GM19035 (cell line): ENCODE results near the gene SNX9.

ENCODE experiments used
- ATAC-seq: cut with Tn5 transposase; IDR thresholded peaks from one replicate; pipeline ENCODE4 v1.9.1; 2021; ENCODE audit not compliant: unreplicated experiment

SNX9 gene

DNA sequence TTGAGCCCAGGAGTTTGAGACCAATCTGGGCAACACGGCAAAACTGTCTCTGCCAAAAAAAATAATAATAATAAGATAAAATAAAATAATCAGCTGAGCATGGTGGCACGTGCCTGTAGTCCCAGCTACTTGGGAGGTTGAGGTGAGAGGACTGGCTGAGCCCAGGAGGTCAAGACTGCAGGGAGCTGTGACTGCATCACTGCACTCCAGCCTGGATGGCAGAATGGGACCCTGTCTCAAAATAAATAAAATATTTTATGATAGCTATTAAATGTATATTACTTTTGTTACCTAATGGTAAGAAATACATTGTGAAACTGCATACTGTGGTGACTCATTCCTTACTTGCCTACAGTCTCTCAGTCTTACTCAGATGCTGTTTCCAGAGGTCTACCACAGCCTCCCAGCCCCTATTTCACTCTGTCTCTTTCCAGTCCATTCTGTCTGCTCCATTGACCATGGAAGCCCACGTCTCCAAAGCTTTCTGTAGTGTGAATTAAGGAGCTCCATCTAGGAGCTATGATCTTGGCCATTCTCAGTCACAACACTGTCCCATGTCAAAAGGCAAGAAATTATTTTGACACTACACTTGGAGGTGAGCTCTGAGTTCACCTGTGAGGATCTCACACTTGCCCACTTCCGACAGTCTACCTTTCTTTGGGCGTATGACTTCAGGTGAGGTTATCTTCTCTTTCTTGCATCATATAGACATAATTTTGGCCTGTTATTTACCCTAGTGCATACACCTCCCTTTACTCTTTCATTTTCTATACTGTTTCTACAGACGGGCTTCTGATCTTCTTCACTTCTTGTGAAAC, 22.4 kb upstream of the SNX9 start:
- ATAC-seq: peak; percentile 94

DNA sequence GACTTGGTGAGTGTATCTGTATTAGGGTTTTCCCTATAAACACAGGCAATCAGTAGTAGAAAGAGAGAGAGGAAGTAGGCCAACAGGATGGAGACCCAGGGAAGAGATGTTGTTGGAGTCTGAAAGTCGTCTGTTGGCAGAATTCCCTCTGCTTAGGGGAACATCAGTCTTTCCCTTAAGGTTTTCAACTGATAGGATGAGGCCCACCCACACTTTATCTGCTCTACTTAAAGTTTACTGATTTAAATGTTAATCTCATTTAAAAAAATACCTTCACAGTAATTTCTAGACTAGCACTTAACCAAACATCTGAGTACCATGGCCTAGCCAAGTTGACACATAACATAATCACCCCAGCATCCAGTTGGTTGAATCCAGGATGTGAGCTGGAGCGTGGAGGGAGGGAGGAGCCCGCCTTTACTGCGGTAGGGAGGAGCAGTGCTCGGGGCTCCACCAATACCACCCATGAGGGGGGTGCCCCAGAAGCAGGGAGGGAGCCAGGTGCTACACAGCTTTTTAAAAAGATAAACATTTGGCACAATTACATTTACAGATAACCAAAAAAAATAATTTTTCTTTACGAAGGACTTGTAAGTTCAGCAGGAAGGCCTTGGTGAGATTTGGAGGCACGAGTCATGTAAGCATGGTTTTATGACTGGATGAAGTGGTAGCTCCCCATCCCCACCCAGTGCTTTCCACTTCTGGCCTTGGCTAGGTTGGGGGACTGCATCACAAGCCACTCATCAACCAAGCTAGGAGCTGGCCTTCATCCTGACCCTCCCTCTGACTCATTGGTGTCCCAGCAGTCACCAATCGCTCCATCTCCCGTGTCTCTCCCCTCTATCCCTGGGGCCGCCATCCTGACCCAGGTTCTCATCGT, 18.4 kb upstream of the SNX9 start:
- no peak for ATAC-seq

GRCh38 chr6:157806131-157806855, 16.8 kb upstream of the SNX9 start:
- no peak for ATAC-seq

DNA sequence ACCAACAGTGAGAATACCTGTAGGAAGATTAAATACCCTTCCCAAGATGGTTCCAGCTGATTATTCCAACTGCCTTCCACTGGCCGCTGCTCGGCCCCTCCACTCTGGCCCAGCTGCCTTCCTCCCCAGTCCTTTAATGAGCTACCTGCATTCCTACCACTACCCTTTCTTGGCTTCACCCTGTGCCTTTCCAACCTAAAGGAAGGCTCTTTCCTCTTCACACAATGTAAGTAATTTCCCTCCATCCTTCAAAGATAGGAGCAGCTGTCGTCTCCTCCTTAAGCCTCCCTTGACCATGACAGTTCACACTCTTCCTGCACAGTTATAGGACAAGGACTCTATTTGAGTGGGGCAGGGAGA, 16.2 kb upstream of the SNX9 start:
- no peak for ATAC-seq

DNA sequence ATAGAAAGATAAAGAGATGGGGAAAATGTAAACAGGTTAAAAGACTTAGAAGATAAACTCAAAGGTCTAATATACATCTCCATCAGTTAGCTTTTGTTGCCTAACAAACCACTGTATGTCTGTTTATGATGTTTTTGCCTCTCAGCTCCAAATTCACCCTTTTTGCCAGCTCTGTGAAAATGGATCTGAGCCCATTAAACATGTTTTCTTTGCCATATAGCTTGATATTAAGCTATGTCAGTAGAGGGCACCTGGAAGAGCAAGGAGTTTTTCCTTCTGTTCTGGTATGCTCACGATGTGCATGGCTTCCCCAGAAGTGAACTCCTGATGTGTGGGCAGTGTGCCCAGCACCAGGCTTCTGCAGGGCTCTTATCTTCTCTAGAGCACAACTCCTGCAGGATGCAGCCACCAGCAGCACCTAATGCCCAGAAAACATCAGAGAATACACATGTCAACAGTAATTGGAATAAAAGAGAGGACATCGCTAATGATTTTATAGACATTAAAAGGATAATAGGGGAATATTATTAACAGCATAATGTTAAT, 14.6 kb upstream of the SNX9 start:
- no peak for ATAC-seq

DNA sequence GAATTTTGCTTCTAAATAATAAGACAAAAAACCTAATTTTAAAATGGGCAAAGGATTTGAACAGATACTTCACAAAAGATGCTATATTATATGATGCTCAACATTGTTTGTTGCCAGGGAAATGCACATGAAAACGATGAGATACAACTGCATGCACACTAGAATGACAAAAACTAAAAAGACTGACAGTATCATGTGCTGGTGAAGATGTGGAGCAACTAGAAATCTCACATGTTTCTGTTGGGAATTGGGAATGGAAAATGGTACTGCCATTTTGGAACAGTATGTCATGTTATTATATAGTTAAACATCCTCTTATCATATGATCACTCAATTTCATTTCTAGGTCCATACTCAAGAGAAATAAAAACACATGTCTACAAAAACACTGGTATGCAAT, 13.4 kb upstream of the SNX9 start:
- ATAC-seq: no peak

GRCh38 chr6:157811137-157811475, 11.9 kb upstream of the SNX9 start:
- ATAC-seq: no peak

- ATAC-seq: no peak
These were observed 11.4 kb upstream of the SNX9 start for GRCh38 chr6:157811476-157812173.

- ATAC-seq: no peak
These were observed 10.4 kb upstream of the SNX9 start for GRCh38 chr6:157812425-157813171.

DNA sequence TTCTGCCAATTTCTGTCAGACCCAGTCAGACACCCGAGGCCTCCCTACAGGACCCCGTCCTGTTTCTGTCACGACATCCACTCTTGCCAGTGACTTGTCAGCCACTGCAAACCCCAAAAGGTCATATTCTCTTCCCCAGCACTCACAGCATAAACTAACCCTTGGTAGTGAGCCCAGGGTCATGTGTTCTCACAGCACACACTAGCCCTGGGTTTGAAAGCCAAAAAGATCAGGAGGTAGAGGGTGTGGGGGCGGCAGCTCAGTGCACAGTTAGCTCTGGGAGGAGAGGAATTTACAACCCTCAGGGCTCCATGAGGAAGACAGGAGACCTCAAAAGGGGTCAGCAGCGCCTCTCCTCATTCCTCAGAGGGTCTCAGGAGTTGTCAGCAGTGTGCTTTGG, 9.9 kb upstream of the SNX9 start:
- no peak for ATAC-seq

DNA sequence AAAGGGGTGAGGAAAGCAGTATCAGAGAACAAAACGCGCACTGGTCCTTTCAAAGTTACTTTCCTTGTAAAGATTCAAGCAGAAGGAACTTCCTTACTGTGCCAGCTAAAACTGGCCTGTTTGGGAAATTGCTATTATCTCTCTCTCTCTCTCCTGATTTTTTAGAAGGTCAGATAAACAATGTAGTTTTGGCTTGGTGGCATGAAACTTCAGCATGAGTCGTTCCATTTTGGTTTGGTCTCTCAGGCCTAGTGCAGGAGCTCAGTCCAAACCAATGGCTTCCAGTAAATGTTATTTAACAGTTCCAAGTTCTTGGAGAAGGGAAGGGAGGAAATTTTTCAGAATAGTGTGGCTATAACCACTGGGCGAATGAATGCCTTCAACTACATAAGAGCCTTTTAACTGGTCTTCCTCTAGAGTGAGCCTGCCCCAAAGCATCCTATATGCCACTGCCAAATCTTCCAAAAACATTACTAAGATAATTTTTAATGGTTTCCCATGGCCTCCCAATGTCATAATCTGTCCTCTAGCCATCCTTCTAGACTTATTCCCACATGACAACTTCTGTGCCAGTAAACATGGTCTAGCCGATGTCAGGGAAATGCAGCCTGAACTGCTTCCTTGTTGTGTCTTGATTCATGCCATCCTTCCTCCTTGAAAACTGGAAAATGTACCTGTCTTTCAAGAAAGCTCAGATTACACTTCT, 9.1 kb upstream of the SNX9 start:
- no peak for ATAC-seq

DNA sequence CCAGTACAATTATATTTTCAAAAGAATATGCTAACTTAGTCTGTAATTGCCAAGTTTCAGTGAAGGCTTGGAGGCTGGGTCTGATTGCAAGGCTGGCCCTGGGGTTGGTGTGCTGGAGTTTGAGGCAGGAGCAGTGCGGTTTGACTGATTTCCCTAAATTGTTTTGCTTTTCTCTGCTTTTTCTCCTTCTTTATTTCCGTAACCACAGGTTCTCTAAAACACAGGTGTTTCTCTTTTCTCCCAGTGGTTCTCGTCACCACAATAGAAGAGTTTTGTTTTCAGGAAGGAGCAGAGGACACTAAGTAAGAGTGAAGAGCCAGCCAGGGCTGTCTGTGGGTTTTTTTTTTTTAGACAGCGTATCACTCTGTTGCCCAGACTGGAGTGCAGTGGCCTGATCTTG, 8.2 kb upstream of the SNX9 start:
- no peak for ATAC-seq

DNA sequence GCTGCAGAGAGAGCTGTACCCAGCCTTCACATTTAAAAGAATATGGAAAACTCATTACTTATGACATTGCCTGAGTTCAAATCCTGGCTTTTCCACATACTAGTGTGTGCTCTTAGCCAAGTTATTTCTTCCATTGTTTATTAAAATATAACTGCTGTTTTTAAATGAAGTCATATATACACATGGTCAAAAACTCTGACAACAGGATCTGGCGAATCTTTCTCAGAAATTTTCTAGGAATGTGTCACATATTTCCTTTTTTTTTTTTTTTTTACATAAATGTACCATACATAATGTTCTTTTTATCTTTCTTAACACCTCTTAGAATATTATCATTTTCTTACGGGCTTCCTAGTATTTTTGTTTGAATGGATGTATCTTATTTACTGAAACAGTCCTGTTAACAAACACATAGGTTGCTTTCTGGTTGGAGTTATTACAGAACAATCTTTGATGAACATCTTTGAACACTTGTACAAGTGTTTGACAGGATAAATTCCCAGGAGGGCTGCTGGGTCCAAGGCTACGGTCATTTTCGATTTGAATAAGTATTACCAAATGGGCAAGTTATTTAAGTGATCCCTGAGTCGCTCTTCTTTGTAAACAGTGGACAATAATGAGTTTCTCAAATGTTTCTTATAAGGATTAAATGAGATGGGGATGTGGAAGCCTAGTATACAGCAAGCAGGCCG, 1.6 kb upstream of the SNX9 start:
- no peak for ATAC-seq

DNA sequence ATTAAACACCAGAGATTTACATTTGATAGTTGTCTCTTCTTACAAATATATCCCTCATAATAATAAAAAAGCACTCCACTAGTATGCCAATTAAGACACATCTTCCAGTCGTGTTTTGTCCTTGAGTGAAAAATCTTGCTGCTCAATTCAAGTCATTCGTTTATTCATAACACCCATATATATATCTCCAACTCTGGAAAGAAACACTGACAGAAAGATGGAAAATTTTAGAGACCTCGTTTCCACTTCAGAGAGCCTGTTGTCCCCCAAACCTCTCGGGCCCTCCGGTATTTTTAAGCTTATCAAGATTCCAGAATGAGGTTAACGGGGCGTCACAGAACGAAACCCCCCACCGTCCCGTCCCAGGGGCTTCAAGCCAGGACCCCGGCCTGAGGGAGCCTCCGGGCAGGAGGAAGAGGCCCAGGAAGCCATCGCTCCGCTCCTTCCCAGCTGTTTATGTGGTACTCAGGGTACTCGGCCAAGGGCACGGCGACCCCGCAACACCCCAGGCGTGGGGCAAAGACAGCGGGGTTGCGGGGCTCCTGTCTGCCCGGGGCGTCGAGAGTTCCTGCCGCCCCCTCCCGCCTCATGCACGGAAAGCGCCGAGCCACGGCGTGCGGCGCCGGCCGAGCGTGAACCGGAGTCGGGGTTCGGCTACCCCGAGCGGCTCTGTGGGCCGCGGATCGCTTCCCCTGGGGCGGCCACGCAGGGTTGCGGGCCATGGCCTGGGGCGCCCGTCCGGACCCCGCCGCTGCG, 623 bp upstream of the SNX9 start:
- ATAC-seq: no peak

- ATAC-seq: peak; percentile 52
These were observed 703 bp downstream of the SNX9 start for GRCh38 chr6:157823528-157824370.

DNA sequence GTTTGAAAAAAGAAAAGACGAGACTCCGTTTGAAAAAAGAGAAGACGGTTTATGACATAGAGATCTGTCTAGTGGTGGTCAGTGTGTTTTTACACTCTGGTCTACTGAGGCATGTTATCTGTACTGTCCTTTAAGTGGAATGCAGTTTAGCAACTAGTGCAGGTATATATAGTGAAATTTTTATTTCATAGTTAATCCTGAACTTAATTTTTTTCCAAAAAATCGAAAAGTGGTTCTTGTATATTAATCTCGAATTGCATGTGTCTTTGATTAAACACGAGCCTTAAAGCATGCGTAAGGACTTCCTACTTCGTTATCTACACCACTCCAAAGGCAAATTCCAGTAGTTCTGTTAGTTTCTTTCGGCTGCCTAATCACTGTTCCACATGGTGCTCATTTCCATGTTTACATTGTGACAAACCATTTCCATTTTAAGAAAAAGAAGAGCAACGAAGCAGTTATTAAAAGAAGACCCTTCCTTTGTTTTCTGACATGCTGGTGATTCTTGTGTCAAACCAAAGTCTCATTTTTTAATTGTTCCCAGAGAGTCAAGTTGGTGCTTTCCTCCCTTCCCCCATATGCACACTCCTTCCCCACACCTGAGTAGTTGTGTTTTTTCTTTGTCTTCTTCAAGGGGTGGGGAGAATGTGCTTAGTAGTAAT, 2.3 kb downstream of the SNX9 start:
- ATAC-seq: no peak
